HL-60/S4 treated with retinoic acid at 250 ng/mL for 4 days and 3 days (cell line): ENCODE measurements around the gene PACS2.
"Not testable (repeated sequence)": the region's sequence is repeated elsewhere in the genome, so short reads cannot be mapped to it uniquely, and the experiment has no call there.

Experiments
- in situ Hi-C: fragments of 300-500 bp; cut with MboI; formaldehyde crosslinking; loops from 2 replicates; pipeline ENCODE4 v1.7.0; 2022; ENCODE audit warnings: low sequenced_read_pairs

PACS2 gene

DNA sequence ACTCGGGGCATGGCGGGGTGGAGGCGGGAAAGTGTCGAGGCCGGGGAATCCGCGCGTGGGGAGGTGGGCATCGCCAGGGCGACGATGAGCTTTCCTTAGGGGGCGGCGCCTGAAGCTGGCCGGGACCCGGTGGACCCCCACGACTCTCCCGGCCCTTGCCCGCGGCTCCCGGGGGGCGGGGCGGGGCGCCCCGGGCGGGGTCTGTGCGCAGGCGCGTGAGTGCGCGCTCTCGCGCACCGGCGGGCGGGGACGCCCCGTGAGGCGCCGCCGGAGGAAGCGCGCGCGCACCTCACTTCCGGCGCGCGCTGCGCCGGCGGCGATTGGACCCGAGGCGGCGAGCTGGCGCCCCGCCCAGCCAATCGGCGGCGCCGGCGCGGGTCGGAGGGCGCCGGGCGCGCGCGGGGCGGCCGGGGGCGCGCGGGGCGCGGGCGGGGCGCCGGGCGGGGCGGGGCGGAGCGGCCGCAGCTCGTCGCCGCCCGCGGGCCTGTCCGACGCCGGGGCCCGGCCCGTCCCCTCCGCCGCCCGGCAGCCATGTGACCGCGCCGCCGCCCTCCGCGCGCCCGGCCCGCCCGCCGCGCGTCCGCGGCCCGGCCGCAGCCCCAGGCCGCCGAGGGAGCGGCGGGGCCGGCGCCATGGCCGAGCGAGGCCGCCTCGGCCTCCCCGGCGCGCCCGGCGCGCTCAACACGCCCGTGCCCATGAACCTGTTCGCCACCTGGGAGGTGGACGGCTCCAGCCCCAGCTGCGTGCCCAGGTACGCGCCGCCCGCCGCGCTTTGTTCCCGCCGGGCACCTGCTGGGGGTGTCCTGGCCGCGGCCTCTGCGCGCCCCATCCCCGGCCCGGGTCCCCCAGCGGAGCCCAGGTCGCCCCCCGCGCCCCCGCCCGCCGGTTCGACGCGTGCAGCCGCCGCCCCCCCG is at the start of gene PACS2:
Gene PACS2 (plus strand): TSS at position 462 of the 914 bp plus-strand sequence. CDS start 171 bp downstream, at position 633.
- in situ Hi-C loops: no loop called here

DNA sequence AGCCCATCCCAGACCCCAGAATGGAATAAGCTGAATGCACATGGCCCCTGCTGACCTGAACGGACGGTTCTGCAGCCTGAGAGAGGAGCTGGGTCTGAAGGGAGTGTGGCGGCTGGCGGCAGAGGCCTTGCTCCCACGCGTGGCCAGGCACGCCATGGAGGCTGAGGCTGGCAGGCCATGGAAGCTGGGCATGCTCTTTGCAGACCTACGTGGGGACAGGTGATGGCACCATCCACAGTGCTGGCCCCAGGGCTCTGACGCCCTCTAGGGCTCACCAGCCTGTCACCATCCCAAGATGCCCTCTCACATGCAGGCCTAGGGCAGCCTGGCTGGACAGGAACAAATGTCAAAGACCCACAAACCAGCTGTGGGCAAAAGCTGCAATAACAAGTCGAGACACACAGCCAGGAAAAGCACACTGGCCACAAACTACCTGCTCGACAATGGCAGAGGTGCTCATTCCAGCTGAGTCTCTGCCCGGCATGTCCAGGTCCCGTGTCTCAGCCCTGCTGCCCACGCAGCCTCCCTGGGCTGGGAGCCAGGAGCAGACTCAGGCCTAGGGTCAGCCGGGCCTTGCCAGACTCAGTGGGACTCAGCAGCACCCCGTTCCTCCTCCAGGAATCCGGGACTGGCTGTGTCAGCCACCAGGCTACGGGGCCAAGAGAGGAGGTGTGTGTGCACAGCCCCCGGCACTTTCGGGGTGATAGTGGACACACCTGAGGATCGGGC is 46.6 kb upstream of the PACS2 start:
- in situ Hi-C loops: no loop called here

DNA sequence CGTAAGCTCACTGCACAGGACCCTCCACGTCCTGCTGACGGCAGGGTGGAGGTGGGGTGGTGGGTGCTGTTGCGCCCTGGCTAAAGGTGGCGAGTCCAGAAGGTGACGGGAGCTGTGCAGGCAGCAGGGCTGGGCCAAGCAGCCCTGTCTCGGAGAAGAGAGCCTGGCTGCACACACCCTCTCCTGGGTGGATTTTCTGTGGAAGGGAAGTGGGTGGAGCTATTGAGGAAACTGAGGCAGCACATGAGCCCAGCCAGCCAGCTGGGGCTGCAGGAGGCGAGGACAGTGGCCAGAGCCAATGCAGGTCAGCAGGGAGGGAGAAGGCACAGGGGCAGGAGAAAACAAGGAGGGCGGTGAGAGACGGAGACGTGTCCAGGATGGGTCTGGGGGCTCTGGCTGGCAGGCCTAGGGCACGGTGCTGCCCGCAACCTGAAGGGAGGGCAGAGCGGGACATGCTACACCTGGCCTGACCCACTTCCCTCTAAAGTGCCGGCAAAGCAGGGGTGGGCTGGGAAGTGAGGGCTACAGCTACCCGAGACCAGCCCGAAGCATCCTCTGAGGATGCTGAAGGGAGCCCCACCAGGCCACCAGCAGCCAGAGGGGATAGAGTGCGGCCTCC is 45.7 kb upstream of the PACS2 start:
- in situ Hi-C loops: no loop called here

DNA sequence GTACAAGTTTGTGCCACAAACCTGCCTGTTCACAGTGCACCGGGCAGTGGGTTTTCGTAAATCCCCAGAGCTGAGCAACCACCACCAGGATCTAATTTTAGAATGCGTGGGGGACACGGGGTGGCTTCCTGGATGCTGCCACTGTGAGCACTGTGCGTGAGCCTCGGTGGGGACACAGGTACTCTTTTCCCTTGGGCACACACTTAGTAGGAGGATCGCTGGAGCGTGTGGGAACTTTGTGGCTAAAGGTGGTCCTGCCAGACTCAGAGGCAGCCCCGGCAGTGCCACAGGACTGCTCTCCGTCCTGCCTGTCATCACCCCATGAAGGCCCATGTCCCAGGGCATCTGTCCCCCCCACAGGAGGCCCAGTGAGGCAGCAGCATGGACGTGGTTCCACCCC is 45.1 kb upstream of the PACS2 start:
- in situ Hi-C loops: no loop called here

DNA sequence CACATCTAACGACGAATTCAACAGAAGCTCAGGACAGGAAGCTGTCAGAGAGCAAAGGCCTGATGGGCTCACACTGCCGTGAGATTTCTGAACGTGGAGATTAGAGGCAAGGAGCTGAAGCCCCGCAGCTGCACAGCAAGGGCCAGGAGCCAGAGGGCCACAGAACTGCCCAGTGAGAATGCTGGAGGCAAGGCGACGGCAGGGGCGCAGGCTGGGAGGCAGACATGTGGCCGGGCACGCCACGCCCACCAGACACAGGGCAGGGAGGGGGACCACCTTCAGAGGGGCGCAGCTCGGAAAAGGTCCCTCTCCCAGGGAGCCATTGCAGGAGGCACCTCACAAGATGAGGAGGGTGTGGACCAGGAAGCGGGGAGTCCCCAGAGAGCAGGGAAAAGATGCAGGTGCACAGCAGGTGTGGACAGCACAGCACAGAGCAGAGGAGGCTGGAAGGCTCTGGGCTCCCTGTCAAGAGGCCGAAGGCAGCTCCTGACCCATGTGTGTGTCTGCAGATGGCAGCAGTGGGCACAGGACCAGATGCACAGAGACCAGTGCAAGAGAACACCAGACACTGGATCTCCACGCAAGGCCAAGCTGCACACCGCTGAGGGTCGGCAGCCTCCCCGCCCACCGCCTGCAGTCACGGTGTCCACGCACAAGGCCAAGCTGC is 43.2 kb upstream of the PACS2 start:
- in situ Hi-C loops: no loop called here

DNA sequence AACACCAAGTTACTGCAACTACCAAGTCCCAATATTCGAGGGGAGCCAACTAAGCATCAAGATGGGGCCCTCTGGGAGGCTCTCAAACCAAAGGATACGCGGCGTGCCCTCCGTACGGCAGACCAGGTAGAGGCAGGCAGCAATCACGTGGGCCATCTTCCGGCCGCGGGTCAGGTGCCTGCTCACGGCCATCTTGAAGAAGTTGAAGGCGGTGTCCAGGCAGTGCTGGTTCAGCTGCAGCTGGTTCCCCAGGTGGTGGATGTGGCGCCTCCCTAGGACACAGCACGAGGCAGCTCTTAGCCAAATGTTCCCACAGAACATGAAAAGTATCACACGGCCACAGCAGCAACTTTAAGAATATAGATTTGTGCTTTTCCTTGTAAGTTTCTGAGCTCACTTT is 41.9 kb upstream of the PACS2 start:
- in situ Hi-C loops: no loop called here

DNA sequence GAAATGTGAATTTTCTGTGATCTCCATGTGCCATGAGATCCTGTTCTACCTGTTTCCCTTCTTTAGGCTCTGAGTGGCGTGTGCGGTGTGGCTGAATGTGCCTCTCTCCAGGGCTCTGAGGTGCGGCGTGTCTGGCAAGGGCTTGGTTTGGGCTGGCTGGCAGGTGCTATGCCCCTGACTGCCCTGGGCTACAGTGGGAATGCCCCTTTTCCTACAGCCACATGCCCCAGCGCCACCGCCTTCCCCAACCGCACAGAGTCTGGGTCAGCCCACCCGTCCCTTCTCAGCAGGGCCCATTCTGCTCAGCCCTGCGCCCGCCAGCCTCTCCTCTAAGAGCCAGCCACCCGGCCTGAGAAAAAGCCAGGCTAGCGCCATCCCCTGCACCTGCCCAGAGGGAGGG is 41.5 kb upstream of the PACS2 start:
- in situ Hi-C loops: no loop called here

DNA sequence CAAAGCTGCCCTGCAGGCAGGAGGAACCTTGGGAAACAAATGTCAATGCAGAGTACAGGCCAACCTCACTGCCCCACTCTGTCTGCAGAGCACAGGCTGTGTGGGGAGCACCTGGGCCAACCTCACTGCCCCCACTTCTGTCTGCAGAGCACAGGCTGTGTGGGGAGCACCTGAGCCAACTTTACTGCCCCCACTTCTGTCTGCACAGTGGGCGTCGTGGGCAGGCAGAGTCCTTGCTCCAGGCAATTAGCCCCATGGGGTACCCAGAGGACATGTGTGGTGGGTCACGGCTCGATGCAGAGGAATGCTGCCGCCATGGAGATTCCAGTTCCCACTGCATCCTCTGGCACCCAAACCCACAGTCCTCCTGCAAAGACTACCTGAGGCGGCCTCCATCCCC is 39.9 kb upstream of the PACS2 start:
- in situ Hi-C loops: no loop called here

DNA sequence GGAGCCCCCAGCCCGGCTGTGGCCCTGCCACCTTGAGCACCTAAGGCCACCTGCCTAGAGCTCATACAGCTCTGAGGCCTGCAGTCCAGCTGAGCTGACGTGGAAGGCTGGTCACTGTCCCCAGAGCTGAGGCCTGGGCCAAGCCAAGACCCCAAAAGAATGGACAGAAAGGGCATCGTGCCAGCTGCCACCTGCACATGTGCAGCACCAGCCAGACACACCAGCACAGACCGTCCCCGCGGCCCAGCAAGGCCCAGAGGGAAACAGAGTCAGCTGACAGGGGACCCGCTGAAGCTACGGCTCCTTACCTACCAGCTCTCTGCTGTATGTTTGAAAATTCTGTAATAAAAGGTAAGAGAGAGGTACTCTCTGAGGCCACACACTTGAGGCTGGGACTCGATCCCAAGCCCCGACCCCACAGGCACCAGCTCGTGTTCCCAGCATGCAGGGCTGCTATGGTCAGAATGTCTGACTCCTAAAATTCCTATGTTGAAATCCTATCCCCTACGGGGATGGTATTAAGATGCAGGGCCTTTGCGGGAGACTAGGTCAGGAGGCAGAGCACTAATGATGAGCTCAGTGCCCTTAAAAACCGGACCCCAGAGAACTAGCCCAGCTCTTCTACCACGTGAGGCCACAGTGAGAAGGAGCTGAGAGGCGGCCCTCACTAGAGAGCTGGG is 39.1 kb upstream of the PACS2 start:
- in situ Hi-C loops: no loop called here

DNA sequence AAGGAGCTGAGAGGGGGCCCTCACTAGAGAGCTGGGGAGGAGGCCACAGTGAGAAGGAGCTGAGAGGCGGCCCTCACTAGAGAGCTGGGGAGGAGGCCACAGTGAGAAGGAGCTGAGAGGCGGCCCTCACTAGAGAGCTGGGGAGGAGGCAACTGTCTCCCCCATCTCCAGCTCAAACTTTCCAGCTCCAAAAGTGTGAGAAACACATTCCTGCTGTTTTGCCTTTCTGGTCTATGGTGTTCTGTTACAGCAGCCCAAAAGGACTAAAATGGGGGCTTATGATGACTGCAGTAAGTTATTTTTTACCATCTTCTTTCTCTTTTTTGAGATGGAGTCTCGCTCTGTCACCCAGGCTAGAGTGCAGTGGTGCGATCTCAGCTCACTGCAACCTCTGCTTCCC is 37.1 kb upstream of the PACS2 start:
- in situ Hi-C loops: not testable (repeated sequence)

DNA sequence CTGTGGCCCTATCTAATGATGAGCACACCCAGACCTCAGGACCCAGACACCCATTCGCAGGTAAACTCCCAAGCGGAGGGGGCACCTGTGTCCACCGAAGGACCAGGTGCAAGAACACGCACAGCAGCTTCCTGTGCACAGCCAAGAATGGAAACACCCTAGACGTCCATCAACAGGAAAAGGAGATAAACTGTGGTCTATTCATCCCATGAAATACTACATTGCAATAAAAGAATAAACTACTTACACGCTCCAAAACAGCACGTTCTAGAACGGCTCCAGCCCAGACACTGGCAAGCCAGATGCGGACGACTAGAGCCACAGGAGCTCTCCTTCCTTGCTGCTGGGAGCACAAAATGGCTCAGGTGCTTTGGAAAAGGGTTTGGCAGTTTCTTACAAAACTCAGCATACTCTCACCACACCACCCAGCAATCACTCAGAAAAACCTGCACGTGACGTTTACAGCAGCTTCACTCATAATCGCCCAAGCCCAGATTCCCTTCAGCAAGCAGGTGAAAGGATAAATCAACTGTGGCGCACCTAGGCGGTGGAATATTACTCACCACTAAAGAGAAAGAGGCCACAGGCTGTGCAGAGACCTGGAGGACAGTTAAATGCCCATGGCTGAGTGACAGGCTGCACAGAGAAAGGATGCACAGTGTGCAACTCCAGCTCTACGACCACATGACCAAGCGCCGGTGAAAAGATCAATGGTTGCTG is 34.7 kb upstream of the PACS2 start:
- in situ Hi-C loops: no loop called here

DNA sequence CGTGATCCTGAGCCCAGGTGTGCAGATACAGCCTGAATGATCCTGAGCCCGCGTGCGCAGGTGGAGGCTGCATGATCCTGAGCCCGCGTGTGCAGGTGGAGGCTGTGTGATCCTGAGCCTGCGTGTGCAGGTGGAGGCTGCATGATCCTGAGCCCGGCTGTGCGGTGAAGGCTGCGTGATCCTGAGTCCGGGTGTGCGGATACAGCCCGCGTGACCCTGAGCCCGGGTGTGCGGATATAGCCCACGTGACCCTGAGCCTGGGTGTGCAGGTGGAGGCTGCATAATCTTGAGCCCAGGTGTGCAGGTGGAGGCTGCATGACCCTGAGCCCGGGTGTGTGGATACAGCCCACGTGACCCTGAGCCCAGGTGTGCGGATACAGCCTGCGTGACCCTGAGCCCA is 34.0 kb upstream of the PACS2 start:
- in situ Hi-C loops: no loop called here

DNA sequence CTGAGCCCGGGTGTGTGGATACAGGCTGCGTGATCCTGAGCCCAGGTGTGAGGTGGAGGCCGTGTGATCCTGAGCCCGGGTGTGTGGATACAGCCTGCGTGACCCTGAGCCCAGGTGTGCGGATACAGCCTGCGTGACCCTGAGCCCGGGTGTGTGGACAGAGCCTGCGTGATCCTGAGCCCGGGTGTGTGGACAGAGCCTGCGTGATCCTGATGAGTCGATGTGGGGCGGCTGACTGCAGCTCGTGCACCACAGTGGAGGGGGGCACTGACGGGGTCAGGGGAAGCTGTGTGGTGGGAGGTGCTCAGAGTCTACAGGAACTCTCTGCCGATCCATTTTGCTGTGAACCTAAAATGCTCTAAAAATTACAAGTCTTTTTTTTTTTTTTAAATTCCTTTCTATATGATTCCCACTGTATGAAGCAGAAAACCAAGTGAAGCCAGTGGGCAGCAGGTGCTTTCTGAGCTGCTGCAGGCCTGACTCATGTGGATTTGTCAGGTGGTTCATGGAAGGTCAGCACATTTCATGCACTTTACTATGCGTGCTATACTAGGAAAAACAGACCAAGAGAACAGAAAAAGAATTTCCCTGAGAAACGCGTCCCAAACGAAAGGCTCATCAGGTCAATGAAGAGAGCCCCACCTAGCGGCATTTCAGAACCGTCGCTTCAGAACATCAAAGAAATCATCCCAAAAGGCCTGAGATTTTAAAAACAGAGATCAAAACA is 33.0 kb upstream of the PACS2 start:
- in situ Hi-C loops: no loop called here

DNA sequence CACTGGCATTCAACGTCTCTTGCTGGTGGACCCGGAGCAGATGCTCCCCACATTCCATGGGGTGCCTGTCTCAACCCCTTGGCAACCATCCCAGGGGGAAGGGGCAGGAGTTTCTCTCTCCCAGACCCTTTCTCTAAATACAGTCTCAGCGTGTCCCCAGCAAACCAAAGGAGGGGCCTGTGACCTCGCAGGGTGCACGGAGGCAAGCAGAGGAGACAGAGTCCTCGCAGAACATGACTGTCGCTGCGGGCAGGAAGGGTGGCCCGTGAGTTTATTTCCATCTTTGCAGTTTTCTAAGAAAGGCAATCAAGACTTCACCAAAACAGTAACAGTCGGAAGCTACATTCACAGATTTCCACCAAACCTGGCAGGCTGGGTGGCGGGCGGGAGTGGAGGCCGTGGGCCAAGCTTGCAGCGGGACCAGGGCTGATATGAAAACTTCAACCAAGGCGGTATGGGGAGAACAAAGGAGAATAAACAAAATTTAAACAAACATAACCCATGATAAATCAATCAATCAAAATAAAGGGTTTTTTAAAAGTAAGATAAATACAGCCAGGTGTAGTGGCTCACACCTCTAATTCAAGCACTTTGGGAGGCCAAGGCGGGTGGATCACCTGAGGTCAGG is 32.3 kb upstream of the PACS2 start:
- in situ Hi-C loops: no loop called here

DNA sequence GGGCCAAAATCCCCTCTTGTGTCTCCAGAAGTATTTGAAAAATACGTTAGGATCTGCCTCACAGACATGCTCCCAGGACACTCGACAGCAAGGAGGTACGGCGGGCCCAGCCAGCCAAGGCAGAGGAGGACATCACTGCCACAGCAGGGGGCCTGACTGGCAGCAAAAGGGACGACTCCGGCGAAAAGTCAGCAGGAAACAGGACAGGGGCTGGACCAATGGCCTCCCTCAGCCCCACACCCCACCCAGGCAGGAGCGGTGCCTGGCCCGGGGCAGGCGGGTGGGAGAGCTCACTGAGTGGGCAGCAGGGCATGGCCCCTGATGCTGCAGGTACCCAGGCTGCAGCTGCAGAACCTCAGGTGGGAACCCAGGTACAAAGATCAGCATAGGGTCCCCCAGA is 31.5 kb upstream of the PACS2 start:
- in situ Hi-C loops: no loop called here

DNA sequence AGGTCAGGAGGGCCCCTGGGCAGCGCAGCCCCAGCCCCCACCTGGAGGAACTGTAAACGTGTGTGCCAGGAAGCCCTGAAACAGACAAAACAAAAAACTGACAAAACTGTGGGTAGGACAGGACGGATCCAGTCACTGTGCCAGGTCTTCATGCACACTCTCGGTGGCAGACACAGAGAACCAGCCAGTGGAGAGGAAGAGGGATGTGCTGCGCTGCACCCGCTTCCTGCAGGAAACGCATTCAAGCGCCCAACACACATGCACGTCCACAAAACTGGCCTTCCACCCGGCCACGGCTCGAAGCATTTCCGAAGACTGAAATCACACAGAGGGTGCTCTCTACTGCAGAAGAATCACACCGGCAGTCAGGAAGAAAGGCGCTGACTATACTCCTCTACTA is 30.6 kb upstream of the PACS2 start:
- in situ Hi-C loops: no loop called here

DNA sequence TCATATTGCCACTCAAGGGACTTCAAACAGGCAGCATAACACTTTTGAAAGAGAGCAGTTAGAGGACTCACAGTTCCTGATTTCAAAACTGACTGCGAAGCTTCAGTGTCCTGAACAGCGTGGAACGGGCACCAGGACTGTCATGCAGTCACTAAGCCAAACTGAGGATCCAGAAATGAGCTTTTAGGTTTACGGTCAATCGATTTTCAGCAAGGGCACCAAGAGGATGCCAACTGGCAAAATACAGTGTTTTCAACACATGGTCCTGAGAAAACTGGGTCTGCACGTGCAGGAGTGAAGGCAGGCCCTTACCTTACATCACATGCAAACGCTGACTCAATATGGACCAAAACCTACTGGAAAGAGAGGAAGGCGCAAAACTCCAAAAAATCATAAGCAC is 29.4 kb upstream of the PACS2 start:
- in situ Hi-C loops: no loop called here

DNA sequence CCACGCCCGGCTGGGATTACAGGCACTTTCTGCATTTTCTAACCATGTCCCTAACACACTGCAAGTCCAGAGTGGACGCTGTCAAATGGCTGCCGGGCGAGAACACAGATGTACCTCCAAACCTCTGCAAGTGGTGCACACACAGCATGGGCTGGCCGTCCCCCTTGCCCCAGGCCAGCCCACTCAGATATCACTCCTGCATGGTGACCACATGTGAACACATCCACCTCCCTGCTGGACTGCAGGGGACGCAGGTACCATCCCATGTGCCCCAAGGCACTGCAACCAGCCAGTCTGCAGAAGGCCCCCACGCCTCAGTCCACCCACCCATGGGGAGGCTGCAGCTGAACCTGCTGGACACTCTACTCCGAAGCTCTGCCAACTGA is 27.8 kb upstream of the PACS2 start:
- in situ Hi-C loops: no loop called here
